GM18867 (cell line): Measurements from ENCODE around the gene SNX11.

Experiments used
- ATAC-seq: cut with Tn5 transposase; IDR thresholded peaks from one replicate; pipeline ENCODE4 v1.9.1; 2021; ENCODE audit warnings: mild to moderate bottlenecking, moderate library complexity; ENCODE audit not compliant: unreplicated experiment

The SNX11 gene

DNA sequence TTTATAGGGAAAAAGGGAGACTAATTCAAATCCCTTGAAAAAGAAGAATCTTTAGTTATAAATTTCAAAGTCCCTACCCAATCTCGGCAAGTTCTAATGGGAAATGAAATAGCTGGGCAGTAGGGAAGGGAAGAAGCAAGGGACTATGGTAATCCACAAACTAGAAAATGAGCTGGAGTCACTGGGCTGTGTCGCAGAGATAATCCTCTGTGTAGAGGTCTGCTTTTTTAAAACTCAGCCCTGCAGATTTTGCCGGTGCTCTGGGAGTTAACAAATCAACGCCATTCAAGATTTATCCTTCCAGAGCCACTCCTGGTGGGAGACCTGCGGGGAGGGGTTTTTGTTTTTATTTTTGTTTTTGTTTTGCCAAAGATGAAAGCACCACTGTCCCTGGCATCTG lies 20.8 kb downstream of the SNX11 start:
- ATAC-seq: no peak

- ATAC-seq: no peak
Observed at GRCh38 chr17:48129981-48130380, 22.4 kb downstream of the SNX11 start.

DNA sequence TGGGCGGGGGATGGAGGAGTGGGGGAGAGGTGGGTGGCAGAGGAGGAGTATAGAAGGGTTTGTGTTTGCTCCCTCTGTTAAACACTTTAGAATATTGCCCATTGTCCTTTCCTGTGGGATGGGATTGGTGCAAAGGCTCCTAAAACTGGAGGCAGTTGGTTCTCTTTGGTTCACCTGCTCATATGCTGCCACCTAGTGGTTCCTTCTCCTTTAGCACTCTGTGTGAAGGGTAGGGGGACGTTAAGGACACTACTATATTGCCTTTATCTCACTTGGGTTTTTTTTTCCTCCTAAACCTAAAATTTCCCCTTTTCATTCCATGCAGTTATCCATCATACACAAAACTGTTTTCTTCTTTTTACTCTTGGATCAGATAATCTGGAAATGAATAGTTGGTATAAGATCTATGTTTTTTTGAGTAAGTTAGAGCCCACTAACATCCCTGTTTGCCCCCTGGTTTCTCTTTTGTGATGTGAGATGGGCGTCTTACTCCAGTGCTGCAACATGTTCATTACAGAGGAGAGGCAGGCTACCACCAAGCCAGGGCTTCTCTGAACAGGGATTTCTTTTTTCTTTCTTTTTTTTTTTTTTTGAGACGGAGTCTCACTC lies 23.8 kb downstream of the SNX11 start:
- ATAC-seq: no peak

DNA sequence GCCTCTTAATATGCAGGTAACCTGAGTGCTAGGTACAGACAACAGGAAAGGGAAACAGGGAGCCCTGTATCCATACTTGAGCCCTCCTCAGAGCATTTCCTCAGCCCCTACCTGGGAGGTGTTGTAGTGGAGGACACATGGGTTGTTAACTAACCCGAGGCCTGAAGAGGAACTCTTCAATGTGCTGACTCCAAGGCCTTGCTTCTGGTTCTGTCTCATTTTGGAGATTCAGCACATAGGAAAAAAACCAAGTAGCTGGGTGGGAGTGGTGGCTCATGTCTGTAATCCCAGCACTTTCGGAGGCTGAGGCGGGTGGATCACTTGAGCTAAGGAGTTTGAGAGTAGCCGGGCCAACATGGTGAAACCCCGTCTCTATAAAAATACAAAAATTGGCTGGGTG lies 24.8 kb downstream of the SNX11 start:
- ATAC-seq: no peak

DNA sequence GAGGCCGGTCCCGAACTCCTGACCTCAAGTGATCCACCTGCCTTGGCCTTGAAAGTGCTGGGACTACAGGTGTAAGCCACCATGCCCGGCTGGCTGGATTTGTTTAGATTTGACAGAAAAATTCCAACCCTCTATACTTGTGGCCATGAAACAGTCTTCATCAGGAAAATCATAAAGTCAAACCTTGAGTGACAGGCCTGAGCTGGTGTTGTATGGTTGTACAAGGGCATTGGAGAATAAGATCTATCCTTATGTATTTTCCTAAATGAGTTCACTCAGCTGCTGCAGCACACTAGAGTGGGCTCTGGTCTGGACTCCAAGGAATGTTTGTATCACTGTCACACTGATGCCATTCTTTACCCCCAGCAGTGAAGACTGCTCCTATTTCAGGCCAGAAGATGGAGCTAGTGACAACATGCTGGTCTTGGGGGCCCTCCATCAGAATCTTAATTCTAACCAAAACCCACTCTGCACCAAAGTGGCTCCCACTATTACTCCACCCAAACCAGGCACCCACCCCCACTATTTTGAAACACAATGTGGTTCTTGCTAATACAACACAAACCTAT lies 27.4 kb downstream of the SNX11 start:
- ATAC-seq: no peak

- no peak for ATAC-seq
Observed at GRCh38 chr17:48137656-48138055, 30.1 kb downstream of the SNX11 start.

DNA sequence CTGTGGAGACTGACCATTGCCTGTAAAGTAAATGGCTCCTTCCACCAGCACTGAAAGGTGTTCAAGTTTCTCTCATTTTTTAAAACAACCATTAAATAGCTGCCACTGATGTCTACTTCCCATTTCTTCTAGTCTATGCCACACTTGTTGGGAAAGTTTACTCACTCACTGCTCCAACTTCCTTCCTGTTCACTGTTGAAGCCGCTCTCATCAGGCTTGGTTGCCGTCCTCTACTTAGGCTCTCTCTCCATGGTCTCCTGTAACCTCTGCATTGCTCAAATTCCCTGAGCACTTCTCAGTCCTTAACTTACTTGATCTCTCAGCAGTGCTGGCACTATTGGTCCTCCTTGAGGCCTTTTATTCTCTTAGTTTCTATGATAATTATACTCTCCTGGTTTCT lies 32.4 kb downstream of the SNX11 start:
- ATAC-seq: no peak

DNA sequence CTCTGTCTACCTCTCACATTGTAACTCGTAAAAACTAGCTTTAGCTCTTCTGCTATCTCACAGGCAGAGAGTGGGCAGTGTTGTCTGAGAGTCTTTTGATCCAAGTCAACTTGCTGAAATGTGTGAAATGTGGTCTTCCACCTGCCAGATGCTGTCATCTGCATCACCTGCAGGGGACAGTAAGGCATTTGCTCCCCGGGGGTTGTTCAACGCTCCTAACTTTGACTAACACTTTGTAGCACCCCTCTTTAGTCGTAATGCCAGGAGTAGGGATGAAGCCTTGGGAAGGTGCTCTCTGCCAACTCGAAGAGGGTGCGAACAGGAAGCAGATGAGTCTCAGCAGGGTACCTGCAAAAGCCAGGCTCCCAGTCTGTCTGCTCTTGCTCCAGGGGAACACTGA lies 36.1 kb downstream of the SNX11 start:
- no peak for ATAC-seq

GRCh38 chr17:48144231-48144630 lies 36.7 kb downstream of the SNX11 start:
- ATAC-seq: no peak

DNA sequence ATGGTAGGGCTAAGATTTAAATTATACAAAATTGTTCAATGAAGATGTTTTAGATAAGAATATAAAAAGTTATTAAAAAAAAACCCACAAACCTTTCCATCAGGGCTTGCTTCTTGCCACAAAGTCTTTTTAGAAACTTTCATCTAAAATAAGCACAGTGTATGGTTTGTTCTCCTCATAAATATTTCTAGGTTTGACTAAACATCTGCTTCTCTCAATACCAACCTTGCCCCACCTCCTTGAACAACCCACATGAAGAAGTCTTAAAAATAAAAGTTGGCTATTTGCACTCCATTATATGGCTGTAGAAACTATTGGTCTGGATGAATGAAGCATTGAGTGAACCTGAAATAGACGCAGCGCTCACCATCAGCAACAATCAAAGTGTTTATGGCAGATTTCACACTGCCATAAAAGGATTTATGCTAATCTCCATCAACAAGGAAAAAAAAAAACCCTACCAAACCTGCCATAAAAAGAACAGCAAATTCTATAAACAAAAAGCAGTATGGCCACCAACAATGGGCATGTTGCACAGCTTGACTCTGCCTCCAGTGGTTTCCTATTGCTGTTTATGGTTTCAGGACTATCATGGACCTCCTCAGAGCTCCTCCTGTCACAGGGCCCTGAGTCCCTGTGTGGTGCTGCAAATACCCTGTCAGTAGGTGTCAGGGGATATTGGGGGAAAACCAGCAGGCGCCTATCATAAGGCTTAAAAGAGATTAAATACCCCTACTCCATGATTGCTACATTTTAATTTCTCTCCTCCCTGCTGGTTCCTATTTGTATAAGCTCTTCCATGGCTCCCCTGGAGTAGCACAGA lies 37.6 kb downstream of the SNX11 start:
- ATAC-seq: no peak

DNA sequence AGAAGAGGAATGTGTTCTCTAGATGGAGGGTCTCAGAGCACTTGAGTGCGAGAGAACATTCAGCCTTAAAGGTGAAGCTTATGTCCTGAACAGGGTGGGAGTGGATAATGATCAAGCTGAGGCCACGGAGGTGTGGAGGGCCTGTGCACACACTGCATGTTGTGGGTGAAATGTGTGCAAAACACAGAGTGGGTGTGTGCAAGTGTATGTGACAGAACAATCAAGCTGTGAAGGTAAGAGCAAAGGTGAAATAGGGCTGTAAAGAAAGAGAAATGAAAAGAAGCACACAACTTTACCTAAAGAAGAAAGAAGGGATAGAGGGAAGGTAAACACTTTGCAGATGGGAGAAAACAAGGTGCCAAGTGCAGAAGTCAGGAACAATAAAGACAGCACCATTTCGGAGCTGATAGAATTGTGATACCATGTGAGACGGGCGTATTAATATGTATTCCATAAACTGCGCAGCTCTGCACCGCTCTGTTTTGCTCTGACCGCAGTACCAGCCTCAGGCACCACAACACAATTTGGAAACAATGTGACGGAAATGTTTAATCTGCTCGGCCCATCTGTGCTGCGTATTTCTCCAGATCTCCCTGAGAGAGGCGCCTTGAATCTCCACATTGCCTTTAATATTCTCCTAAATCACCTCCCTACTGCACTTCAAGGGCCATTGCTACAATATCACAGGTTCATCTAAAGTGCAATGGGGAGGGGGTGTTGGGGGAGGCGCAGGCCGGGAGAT lies 40.6 kb downstream of the SNX11 start:
- ATAC-seq: no peak

DNA sequence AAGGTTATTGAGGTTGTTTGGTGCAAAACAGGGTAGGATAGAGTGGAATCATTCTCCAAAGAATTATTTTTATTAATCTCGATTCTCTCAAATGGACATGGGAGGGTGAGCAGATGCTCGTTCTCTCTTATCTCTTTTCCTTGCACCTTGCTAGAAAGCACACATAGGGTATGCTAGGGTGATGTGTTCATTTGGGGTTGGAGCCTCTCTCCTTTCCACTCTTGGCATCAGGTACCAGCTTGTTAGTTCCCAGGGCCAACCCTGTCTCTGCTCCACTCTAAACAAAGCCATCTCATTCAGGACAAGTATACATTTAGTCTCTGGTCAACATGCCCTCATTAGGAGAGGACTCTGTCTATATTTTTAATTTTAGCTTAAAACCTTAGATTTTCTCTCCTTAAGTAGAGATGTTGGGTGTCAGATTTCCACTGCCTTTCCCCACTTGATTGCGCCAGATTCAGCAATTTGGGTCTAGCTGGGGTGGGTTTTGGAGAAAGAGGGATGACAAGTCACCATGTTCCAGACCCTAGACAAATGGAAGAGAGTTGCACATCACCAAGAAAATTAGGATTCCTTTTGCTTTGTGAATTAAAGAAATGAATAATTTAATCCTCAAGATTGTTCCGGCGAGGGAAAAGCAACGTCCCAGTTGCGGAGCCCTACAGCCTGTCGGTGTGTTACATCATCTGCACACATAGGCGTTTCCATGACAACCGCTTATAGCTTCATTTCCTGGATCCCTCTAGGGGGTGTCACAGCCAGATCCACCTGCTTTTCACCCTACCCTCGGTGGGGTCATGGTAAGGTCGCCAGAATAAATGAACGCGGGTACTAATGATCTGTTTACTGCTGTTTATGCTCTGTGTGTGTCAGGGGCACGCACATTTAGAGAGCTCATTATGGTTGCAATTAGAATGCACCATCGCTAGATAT lies 41.6 kb downstream of the SNX11 start:
- ATAC-seq: no peak

GRCh38 chr17:48149787-48150463 lies 42.4 kb downstream of the SNX11 start:
- no peak for ATAC-seq

DNA sequence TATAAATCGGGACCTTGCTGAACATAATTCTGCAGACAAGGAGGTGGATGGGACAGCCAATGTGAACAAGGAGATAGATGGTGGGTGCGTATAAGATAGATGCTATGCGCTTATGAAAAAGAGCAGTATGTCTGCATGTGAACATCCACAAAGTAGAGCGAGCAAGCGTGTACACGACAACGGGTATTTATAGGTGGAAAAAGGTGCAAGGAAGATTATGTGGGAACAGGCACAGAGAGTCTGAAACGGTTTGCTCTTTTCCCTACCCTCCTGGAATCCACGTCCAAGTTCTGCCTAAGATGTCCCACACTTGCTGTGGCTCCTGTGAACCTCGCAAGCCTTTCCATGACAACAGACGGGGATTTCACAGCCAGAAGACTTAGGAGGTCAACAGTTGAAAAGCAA lies 43.0 kb downstream of the SNX11 start:
- no peak for ATAC-seq

GRCh38 chr17:48151220-48151619 lies 43.7 kb downstream of the SNX11 start:
- no peak for ATAC-seq

DNA sequence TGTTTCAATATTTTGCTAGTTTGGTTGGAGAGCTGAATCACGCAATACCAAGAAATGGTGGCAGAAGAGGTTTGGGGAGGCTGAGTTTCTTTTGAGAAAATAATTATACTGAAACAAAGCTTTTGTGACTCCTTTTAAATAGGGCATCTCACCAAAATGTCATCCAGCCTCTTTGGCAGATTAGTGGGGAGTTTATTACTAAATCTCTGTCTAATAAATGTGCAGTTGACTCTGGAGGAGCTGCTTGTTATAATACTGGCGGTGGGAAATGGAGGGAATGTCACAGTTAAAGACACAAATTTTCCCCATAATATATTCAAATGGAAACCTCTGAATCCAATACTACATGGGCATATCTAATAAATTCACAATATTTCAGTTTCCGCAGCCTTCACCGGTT lies 44.7 kb downstream of the SNX11 start:
- ATAC-seq: no peak

GRCh38 chr17:48153691-48154358 lies 46.3 kb downstream of the SNX11 start:
- ATAC-seq: no peak

- ATAC-seq: no peak
Observed at GRCh38 chr17:48155889-48156611, 48.5 kb downstream of the SNX11 start.

- no peak for ATAC-seq
Observed at GRCh38 chr17:48159232-48159631, 51.7 kb downstream of the SNX11 start.
